Caco-2 (cell line): ENCODE measurements around the gene DLG1. TPM values are rescaled to one million over a fixed set of nuclear protein-coding genes. Genes with fewer than 3 reads are reported as not detected.

Experiments
- Bru-seq: library from RNA; stranded (reverse); fragments of 400-500 nt; gene quantifications from one replicate; lab custom pipeline; 2021; lab: Mats Ljungman, UMichigan
- BruChase-seq, 2 experiments: library from RNA; stranded (reverse); fragments of 400-500 nt; gene quantifications; one replicate each; lab custom pipeline; 2021; lab: Mats Ljungman, UMichigan
- BruUV-seq: library from RNA; stranded (reverse); fragments of 400-500 nt; replicated peaks from 2 replicates; lab custom pipeline; 2021; lab: Mats Ljungman, UMichigan
- CTCF ChIA-PET: fragments of 300-600 bp; sonication (Branson Sonifier 250); formaldehyde crosslinking; loops from one replicate; lab custom pipeline; 2022; ENCODE audit warnings: antibody characterized with exemption; lab: Charles Lee
- POLR2A ChIA-PET: fragments of 300-600 bp; sonication (Branson Sonifier 250); formaldehyde crosslinking; loops from one replicate; lab custom pipeline; 2022; ENCODE audit warnings: antibody characterized with exemption; lab: Charles Lee
- DNase-seq, 2 experiments: peaks; one replicate each; pipeline versions ENCODE4 v3.0.0 to v3.0.0-alpha.2; 2020 to 2022
- H3K27me3 ChIP-seq: replicated peaks from 2 replicates; pipeline ENCODE4 v1.6.0; 2011; ENCODE audit warnings: low read length; ENCODE audit not compliant: control insufficient read depth, insufficient read depth
- H3K36me3 ChIP-seq: 2 replicates; pipeline ENCODE4 v1.5.1; 2011; ENCODE audit warnings: low read length; ENCODE audit not compliant: control insufficient read depth, insufficient read depth
- H3K4me1 ChIP-seq: fragments of 250-450 bp; sonication (Bioruptor Pico); 2 replicates; pipeline ENCODE4 v1.5.1; 2020; ENCODE audit warnings: mild to moderate bottlenecking
- H3K4me3 ChIP-seq: 2 replicates; pipeline ENCODE4 v1.5.1; 2011; ENCODE audit warnings: low read depth, mild to moderate bottlenecking, control low read depth, low read length
- H3K9me3 ChIP-seq: fragments of 250-450 bp; sonication (Bioruptor Pico); 2 replicates; pipeline ENCODE4 v1.5.1; 2020; ENCODE audit warnings: mild to moderate bottlenecking, moderate library complexity
- H3K27ac Mint-ChIP-seq: one replicate; pipeline ENCODE4 v1.8.0; 2022; ENCODE audit warnings: mixed read lengths; ENCODE audit not compliant: unreplicated experiment
- H3K27me3 Mint-ChIP-seq: one replicate; pipeline ENCODE4 v1.8.0; 2022; ENCODE audit warnings: mixed read lengths; ENCODE audit not compliant: insufficient read depth, unreplicated experiment
- H3K36me3 Mint-ChIP-seq: one replicate; pipeline ENCODE4 v1.8.0; 2022; ENCODE audit warnings: mild to moderate bottlenecking, mixed read lengths; ENCODE audit not compliant: insufficient read depth, unreplicated experiment
- H3K4me1 Mint-ChIP-seq: one replicate; pipeline ENCODE4 v1.8.0; 2022; ENCODE audit warnings: low read depth, mixed read lengths; ENCODE audit not compliant: unreplicated experiment
- H3K4me3 Mint-ChIP-seq: one replicate; pipeline ENCODE4 v1.8.0; 2022; ENCODE audit warnings: mild to moderate bottlenecking, moderate library complexity, mixed read lengths; ENCODE audit not compliant: unreplicated experiment
- H3K9me3 Mint-ChIP-seq: one replicate; pipeline ENCODE4 v1.8.0; 2022; ENCODE audit warnings: mixed read lengths; ENCODE audit not compliant: unreplicated experiment
- CTCF ChIP-seq, 2 experiments: fragments of 200-600 bp in 1 of 2; IDR thresholded peaks; 1 replicate in 1 of 2; 2 replicates in 1 of 2; pipeline versions ENCODE4 v1.5.1 to v1.8.0; 2011 to 2022; ENCODE audit warnings: antibody characterized with exemption in 1 of 2, control low read depth in 1 of 2, inconsistent platforms in 1 of 2, low read depth in 1 of 2, low read length in 1 of 2, mild to moderate bottlenecking in 1 of 2, moderate library complexity in 1 of 2; ENCODE audit not compliant: insufficient read depth in 1 of 2, severe bottlenecking in 1 of 2, unreplicated experiment in 1 of 2
- intact Hi-C: fragments of 100-400 bp; cut with micrococcal nuclease; formaldehyde crosslinking; loops from one replicate; pipeline ENCODE4 v1.10.0; 2022; ENCODE audit not compliant: unreplicated experiment
- long read RNA-seq: library from polyadenylated mRNA; stranded (forward); transcript quantifications from one replicate; pipeline ENCODE4 v2.0.0, GENCODE V29; 2022
- total RNA-seq: library from RNA; stranded (reverse); gene quantifications from 2 replicates; pipeline ENCODE4 v1.2.3, GENCODE V29; 2022

Gene DLG1
- total RNA-seq (167 and 170 TPM in 2 replicates), Bru-seq, nascent RNA (percentile 97 among the genes with signal in this experiment), BruChase-seq, experiment 1, labeled RNA remaining after a 2-hour chase (percentile 95 among the genes with signal in this experiment), BruChase-seq, experiment 2, labeled RNA remaining after a 6-hour chase (percentile 91 among the genes with signal in this experiment)
- long read RNA-seq, full-length matches to known transcripts = 2 of 95 reads
- long read RNA-seq, partial matches to known transcripts = 6 of 95 reads
- long read RNA-seq, other reads (novel, unspliced or antisense) = 87 of 95 reads

- intact Hi-C loops = loop anchor here (1.0 to 5.0 kb wide), 4 partner anchors 36 to 209 kb away; no protein-coding TSS in a partner anchor
- CTCF ChIA-PET = interaction anchor here (0.6 to 1.5 kb wide), 4 partner anchors 34 to 591 kb away, joined by 3 to 7 read pairs (median 4); no protein-coding TSS in a partner anchor
- peak; percentile 85 to 95 for DNase-seq
- Mint-ChIP-seq H3K9me3 (no peaks in the 10 kb centered on the region), H3K27me3 (no peaks in the 10 kb centered on the region), H3K36me3 (peaks cover 49% of the 10 kb centered on the region), H3K4me3 (peak within 1 kb of the TSS; percentile 73), H3K27ac (peak within 1 kb of the TSS; percentile 95), H3K4me1 (peaks cover 23% of the 10 kb centered on the region)
- peaks cover 29% of the 10 kb centered on the region for H3K4me1 ChIP-seq
- no peaks in the 10 kb centered on the region for H3K9me3 ChIP-seq
- H3K4me3 ChIP-seq = peak within 1 kb of the TSS; percentile 88
- H3K36me3 ChIP-seq = no peaks in the 10 kb centered on the region
- no peak for TF ChIP-seq CTCF (IDR thresholded peaks at IDR 0.05; ENCODE audit: insufficient read depth in 1 of 2, low read depth in 1 of 2, low read length in 1 of 2, severe bottlenecking in 1 of 2, unreplicated experiment in 1 of 2)
- BruUV-seq = no TSS peak
- no peaks in the 10 kb centered on the region for H3K27me3 ChIP-seq
- POLR2A ChIA-PET = interaction anchor here (0.6 to 1.3 kb wide), 11 partner anchors 9 to 451 kb away, joined by 3 to 15 read pairs (median 5); no protein-coding TSS in a partner anchor
These were observed at the start of gene DLG1 for GRCh38 chr3:197298341-197298944. Gene DLG1, minus strand, starts transcription at chr3:197298612. Its CDS starts 1,408 bp downstream, at chr3:197297204.

GRCh38 chr3:197348014-197348413, 49.6 kb upstream of the DLG1 start:
- H3K27me3 Mint-ChIP-seq = no peaks in the 10 kb centered on the region
- no peak for TF ChIP-seq CTCF (IDR thresholded peaks at IDR 0.05; ENCODE audit: insufficient read depth in 1 of 2, low read depth in 1 of 2, low read length in 1 of 2, severe bottlenecking in 1 of 2, unreplicated experiment in 1 of 2)
- no peaks in the 10 kb centered on the region for H3K27me3 ChIP-seq
- no peaks in the 10 kb centered on the region for H3K36me3 ChIP-seq
- CTCF ChIA-PET = no interaction called here
- no peaks in the 10 kb centered on the region for H3K36me3 Mint-ChIP-seq
- no peaks in the 10 kb centered on the region for H3K9me3 Mint-ChIP-seq
- no peak overlapping the region for H3K27ac Mint-ChIP-seq
- intact Hi-C loops = no loop called here
- POLR2A ChIA-PET = no interaction called here
- H3K4me3 ChIP-seq = no peak overlapping the region
- no peak for DNase-seq
- H3K4me3 Mint-ChIP-seq = no peak overlapping the region
- no TSS peak for BruUV-seq
- H3K4me1 Mint-ChIP-seq = peaks cover 7% of the 10 kb centered on the region
- H3K4me1 ChIP-seq = peaks cover 7% of the 10 kb centered on the region; the same call in 1 of the 2 replicates
- no peaks in the 10 kb centered on the region for H3K9me3 ChIP-seq

- no peaks in the 10 kb centered on the region for H3K27me3 ChIP-seq
- H3K27me3 Mint-ChIP-seq = no peaks in the 10 kb centered on the region
- H3K4me3 ChIP-seq = no peak overlapping the region
- no peaks in the 10 kb centered on the region for H3K36me3 ChIP-seq
- no peak overlapping the region for H3K4me3 Mint-ChIP-seq
- TF ChIP-seq CTCF (IDR thresholded peaks at IDR 0.05; ENCODE audit: insufficient read depth in 1 of 2, low read depth in 1 of 2, low read length in 1 of 2, severe bottlenecking in 1 of 2, unreplicated experiment in 1 of 2) = no peak
- H3K27ac Mint-ChIP-seq = no peak overlapping the region
- ChIA-PET POLR2A (no interaction called here), CTCF (no interaction called here)
- H3K4me1 ChIP-seq = peaks cover 4% of the 10 kb centered on the region
- H3K9me3 ChIP-seq = no peaks in the 10 kb centered on the region
- intact Hi-C loops = no loop called here
- peaks cover 5% of the 10 kb centered on the region for H3K4me1 Mint-ChIP-seq
- H3K9me3 Mint-ChIP-seq = no peaks in the 10 kb centered on the region
- DNase-seq = no peak
- H3K36me3 Mint-ChIP-seq = no peaks in the 10 kb centered on the region
- BruUV-seq = no TSS peak
These were observed 47.0 kb upstream of the DLG1 start for GRCh38 chr3:197345390-197345789.
